Neural cell (in vitro differentiated cells): ENCODE data around the gene CDK8. TPM values are rescaled to one million over a fixed set of nuclear protein-coding genes. Genes with fewer than 3 reads are reported as not detected.

Experiments used
- H2AFZ ChIP-seq: fragments of 200-600, 300-800 bp; sonication (generic), shearing (Covaris generic); 2 replicates; pipeline ENCODE4 v1.6.0; 2014; ENCODE audit warnings: low read depth, mild to moderate bottlenecking, antibody characterized with exemption, low read length, moderate library complexity
- H3F3A ChIP-seq: fragments of 200-600 bp; shearing (Covaris generic); 2 replicates; pipeline ENCODE4 v1.6.1; 2016; ENCODE audit warnings: mild to moderate bottlenecking, moderate library complexity, mixed read lengths, antibody characterized with exemption, low read length; ENCODE audit not compliant: insufficient read depth, poor library complexity, severe bottlenecking
- H3K27ac ChIP-seq: fragments of 200-600, 300-800 bp; sonication (generic), shearing (Covaris generic); 2 replicates; pipeline ENCODE4 v1.5.1; 2014; ENCODE audit warnings: mild to moderate bottlenecking, low read length, moderate library complexity
- H3K27me3 ChIP-seq: fragments of 300-800, 200-600 bp; sonication (generic), shearing (Covaris generic); 2 replicates; pipeline ENCODE4 v1.6.0; 2014; ENCODE audit warnings: mild to moderate bottlenecking, low read depth, low read length, moderate library complexity; ENCODE audit not compliant: insufficient read depth
- H3K36me3 ChIP-seq: fragments of 300-800, 200-600 bp; sonication (generic), shearing (Covaris generic); 2 replicates; pipeline ENCODE4 v1.5.1; 2014; ENCODE audit warnings: mild to moderate bottlenecking, antibody characterized with exemption, low read length, moderate library complexity; ENCODE audit not compliant: insufficient read depth
- H3K4me2 ChIP-seq: fragments of 300-800, 200-600 bp; sonication (generic), shearing (Covaris generic); 2 replicates; pipeline ENCODE4 v1.6.0; 2014; ENCODE audit warnings: mild to moderate bottlenecking, low read length
- H3K4me3 ChIP-seq: fragments of 300-800, 200-600 bp; sonication (generic), shearing (Covaris generic); 2 replicates; pipeline ENCODE4 v1.5.1; 2014; ENCODE audit warnings: mild to moderate bottlenecking, low read length, moderate library complexity
- H3K79me2 ChIP-seq: fragments of 200-600 bp; shearing (Covaris generic); replicated peaks from 2 replicates; pipeline ENCODE4 v1.6.0; 2014; ENCODE audit warnings: mild to moderate bottlenecking, low read length, moderate library complexity; ENCODE audit not compliant: insufficient read depth
- H3K9ac ChIP-seq: fragments of 300-800, 200-600 bp; sonication (generic), shearing (Covaris generic); 2 replicates; pipeline ENCODE4 v1.6.1; 2016; ENCODE audit warnings: mild to moderate bottlenecking, low read length, mixed read lengths
- H3K9me2 ChIP-seq: fragments of 200-600 bp; shearing (Covaris generic); 2 replicates; pipeline ENCODE4 v1.6.1; 2016; ENCODE audit warnings: mild to moderate bottlenecking, low read length, mixed read lengths; ENCODE audit not compliant: insufficient read depth
- H3K9me3 ChIP-seq: fragments of 200-600, 300-800 bp; sonication (generic), shearing (Covaris generic); 2 replicates; pipeline ENCODE4 v1.6.1; 2016; ENCODE audit warnings: mild to moderate bottlenecking, mixed run types, low read length, moderate library complexity, mixed read lengths
- H4K20me1 ChIP-seq: fragments of 200-600 bp; shearing (Covaris generic); 2 replicates; pipeline ENCODE4 v1.6.1; 2016; ENCODE audit warnings: mild to moderate bottlenecking, mixed run types; ENCODE audit not compliant: insufficient read depth
- CTCF ChIP-seq: fragments of 450-650 bp; IDR thresholded peaks from 2 replicates; pipeline ENCODE4 v1.5.1; 2014; ENCODE audit warnings: antibody characterized with exemption, mild to moderate bottlenecking, moderate library complexity; ENCODE audit not compliant: poor library complexity, severe bottlenecking
- EP300 ChIP-seq: fragments of 450-650 bp; conservative IDR thresholded peaks from 2 replicates; pipeline ENCODE4 v1.6.1; 2014; ENCODE audit warnings: antibody characterized with exemption, mild to moderate bottlenecking, moderate library complexity; ENCODE audit not compliant: poor library complexity, severe bottlenecking
- EZH2 ChIP-seq: fragments of 200-600, 300-800 bp; shearing (Covaris generic), sonication (generic); IDR thresholded peaks from 2 replicates; pipeline ENCODE4 v1.6.1; 2014; ENCODE audit warnings: antibody characterized with exemption, low read length, borderline replicate concordance, mild to moderate bottlenecking; ENCODE audit not compliant: insufficient read depth, poor library complexity, severe bottlenecking
- MXI1 ChIP-seq: fragments of 450-650 bp; conservative IDR thresholded peaks from 2 replicates; pipeline ENCODE4 v1.6.1; 2014; ENCODE audit warnings: antibody characterized with exemption, mild to moderate bottlenecking; ENCODE audit not compliant: poor library complexity, severe bottlenecking
- POLR2AphosphoS5 ChIP-seq: IDR thresholded peaks from 2 replicates; pipeline ENCODE4 v1.6.1; 2012
- RAD21 ChIP-seq: fragments of 450-650 bp; conservative IDR thresholded peaks from 2 replicates; pipeline ENCODE4 v1.6.1; 2014; ENCODE audit warnings: antibody characterized with exemption, mild to moderate bottlenecking, moderate library complexity
- SMC3 ChIP-seq: fragments of 450-650 bp; conservative IDR thresholded peaks from 2 replicates; pipeline ENCODE4 v1.6.1; 2014; ENCODE audit warnings: antibody characterized with exemption, mild to moderate bottlenecking, moderate library complexity; ENCODE audit not compliant: poor library complexity
- TAF1 ChIP-seq: IDR thresholded peaks from 2 replicates; pipeline ENCODE4 v1.6.1; 2012; ENCODE audit warnings: low read depth
- polyA plus RNA-seq: library from polyadenylated mRNA; depleted of rRNA; stranded (reverse); fragments of >200 nt; gene quantifications from 2 replicates; pipeline ENCODE4 v1.2.3, GENCODE V29; 2014
- TF ChIP-seq, protein P1 (sequence below): IDR thresholded peaks from 2 replicates; pipeline ENCODE4 v1.6.1; 2012; ENCODE audit warnings: borderline replicate concordance

Gene CDK8
- polyA plus RNA-seq, 1 donor from 2014 or later: 58.9 TPM

DNA sequence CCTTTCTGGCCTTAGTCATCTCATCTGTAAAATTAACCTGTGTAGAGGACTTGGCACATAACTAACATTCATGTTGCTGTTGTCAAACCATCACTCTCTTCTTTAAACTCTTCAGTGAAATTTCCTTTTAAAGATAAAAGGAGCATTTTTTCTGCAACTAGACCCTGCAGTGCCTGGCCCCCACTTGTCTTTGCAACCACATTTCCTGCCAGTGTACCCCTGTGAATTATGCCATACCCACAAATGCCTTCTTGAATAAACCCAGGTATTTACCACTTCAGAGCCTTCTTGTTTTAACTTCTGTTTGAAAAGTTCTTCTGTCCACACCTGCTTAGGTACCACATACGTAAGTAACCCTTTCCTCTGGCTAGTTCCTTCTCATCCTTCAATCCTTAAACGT, 118.8 kb downstream of the CDK8 start:
- H3F3A ChIP-seq: no peaks in the 10 kb centered on the region
- no peak overlapping the region for H2AFZ ChIP-seq
- H3K4me2 ChIP-seq: no peak overlapping the region
- no peaks in the 10 kb centered on the region for H3K36me3 ChIP-seq
- no peaks in the 10 kb centered on the region for H3K9me3 ChIP-seq
- H3K9me2 ChIP-seq: no peaks in the 10 kb centered on the region
- H3K27ac ChIP-seq: no peak overlapping the region
- no peaks in the 10 kb centered on the region for H3K79me2 ChIP-seq
- no peak overlapping the region for H3K9ac ChIP-seq
- H3K27me3 ChIP-seq: no peaks in the 10 kb centered on the region
- no peak overlapping the region for H3K4me3 ChIP-seq
- H4K20me1 ChIP-seq: no peaks in the 10 kb centered on the region
- TF ChIP-seq, protein P1, sequence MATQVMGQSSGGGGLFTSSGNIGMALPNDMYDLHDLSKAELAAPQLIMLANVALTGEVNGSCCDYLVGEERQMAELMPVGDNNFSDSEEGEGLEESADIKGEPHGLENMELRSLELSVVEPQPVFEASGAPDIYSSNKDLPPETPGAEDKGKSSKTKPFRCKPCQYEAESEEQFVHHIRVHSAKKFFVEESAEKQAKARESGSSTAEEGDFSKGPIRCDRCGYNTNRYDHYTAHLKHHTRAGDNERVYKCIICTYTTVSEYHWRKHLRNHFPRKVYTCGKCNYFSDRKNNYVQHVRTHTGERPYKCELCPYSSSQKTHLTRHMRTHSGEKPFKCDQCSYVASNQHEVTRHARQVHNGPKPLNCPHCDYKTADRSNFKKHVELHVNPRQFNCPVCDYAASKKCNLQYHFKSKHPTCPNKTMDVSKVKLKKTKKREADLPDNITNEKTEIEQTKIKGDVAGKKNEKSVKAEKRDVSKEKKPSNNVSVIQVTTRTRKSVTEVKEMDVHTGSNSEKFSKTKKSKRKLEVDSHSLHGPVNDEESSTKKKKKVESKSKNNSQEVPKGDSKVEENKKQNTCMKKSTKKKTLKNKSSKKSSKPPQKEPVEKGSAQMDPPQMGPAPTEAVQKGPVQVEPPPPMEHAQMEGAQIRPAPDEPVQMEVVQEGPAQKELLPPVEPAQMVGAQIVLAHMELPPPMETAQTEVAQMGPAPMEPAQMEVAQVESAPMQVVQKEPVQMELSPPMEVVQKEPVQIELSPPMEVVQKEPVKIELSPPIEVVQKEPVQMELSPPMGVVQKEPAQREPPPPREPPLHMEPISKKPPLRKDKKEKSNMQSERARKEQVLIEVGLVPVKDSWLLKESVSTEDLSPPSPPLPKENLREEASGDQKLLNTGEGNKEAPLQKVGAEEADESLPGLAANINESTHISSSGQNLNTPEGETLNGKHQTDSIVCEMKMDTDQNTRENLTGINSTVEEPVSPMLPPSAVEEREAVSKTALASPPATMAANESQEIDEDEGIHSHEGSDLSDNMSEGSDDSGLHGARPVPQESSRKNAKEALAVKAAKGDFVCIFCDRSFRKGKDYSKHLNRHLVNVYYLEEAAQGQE: no peak
- TF ChIP-seq EP300 (no peak), RAD21 (no peak), MXI1 (no peak), TAF1 (no peak), CTCF (no peak), POLR2AphosphoS5 (no peak)

DNA sequence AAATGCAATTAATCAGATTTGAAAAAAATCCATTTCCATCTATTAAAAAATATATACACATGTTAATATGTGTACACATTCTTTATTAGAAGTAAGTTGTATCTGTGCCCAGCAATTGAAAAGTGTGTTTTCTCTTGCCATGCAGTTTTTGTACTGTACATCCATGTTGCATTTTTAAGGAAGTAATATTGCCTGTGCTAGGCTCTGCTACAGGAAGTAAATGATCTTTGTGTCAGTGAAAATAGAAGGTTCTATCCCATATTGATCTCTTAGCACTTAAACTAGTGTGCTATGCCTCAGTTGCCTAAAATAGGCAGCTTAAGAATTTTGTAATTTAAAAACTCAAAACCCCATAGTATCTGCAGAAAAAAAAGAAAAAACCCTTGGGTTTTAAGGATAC, 122.5 kb downstream of the CDK8 start:
- no peak for TF ChIP-seq EP300
- TF ChIP-seq RAD21: no peak
- no peak for TF ChIP-seq SMC3
- TF ChIP-seq CTCF: no peak
- TF ChIP-seq EZH2: no peak
- no peaks in the 10 kb centered on the region for H3F3A ChIP-seq

More for the DNA sequence above, 122.5 kb downstream of the CDK8 start:
- no peaks in the 10 kb centered on the region for H3K36me3 ChIP-seq
- no peak overlapping the region for H3K4me3 ChIP-seq
- H2AFZ ChIP-seq: no peak overlapping the region
- no peaks in the 10 kb centered on the region for H3K9me3 ChIP-seq
- H3K9ac ChIP-seq: no peak overlapping the region
- no peaks in the 10 kb centered on the region for H4K20me1 ChIP-seq
- no peak overlapping the region for H3K4me2 ChIP-seq
- H3K27me3 ChIP-seq: no peaks in the 10 kb centered on the region
- H3K9me2 ChIP-seq: no peaks in the 10 kb centered on the region
- H3K27ac ChIP-seq: no peak overlapping the region
- H3K79me2 ChIP-seq: no peaks in the 10 kb centered on the region
